IPS DF 6.9 (cell line): Measurements from ENCODE around the gene IFI30.

Experiments
- DNase-seq: peaks from one replicate; pipeline ENCODE4 v3.0.0-alpha.2; 2013; ENCODE audit warnings: low read depth, low spot score
- H3K27ac ChIP-seq: one replicate; pipeline ENCODE4 v1.5.1; 2013; ENCODE audit warnings: low read length, control low read depth
- H3K27me3 ChIP-seq: 2 replicates; pipeline ENCODE4 v1.6.1; 2013; ENCODE audit warnings: mild to moderate bottlenecking, low read length; ENCODE audit not compliant: control insufficient read depth, insufficient read depth
- H3K36me3 ChIP-seq: 2 replicates; pipeline ENCODE4 v1.6.1; 2013; ENCODE audit warnings: low read length; ENCODE audit not compliant: control insufficient read depth, insufficient read depth
- H3K4me1 ChIP-seq: 2 replicates; pipeline ENCODE4 v1.6.1; 2013; ENCODE audit warnings: low read length; ENCODE audit not compliant: control insufficient read depth, insufficient read depth
- H3K4me3 ChIP-seq: 2 replicates; pipeline ENCODE4 v1.5.1; 2013; ENCODE audit warnings: mild to moderate bottlenecking, low read length
- H3K9me3 ChIP-seq: 2 replicates; pipeline ENCODE4 v1.6.1; 2013; ENCODE audit warnings: low read length, inconsistent platforms; ENCODE audit not compliant: control insufficient read depth, insufficient read depth
- WGBS: extraction: QIAGEN DNeasy Blood & Tissue Kit; methylation state at CpG from one replicate; pipeline ENCODE4 v1.1.7; 2013; ENCODE audit warnings: mixed read lengths, missing lambda C conversion rate; ENCODE audit not compliant: insufficient read length, insufficient coverage; 5-methylcytosine and 5-hydroxymethylcytosine counted together

Gene IFI30

DNA sequence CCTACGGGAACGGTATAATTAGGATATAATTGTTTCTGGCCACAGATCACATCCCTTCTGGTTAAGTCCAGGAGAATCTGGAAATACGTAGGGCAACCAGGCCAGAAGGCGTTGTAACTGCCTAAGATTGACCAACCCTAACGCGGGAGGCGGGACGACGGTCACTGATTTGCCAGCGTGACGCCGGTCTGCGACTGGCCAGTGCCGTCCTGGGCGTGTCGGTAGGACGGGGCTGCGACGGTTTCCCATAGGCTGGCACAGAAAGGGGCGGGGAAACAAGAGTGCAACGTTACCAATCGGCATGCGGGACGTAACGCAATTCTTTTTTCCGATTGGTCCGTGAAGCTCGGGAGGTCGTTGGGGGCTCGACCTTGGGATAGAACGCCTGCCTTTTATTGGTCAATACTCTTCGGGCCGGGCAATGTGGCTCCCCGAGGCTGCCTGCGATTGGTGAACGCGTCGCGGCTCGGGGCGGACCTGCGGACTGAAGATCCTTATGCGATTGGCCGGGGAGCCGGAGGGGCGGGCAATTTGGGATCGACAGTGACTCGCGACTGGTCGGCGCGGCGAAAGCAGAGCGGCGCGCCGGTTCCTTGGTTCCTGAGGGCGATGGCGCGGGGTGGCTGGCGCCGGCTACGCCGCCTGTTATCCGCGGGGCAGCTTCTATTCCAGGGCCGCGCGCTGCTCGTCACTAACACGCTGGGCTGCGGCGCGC lies 19.2 kb downstream of the IFI30 start, which contains the start of gene MPV17L2:
TSS of gene MPV17L2 (plus strand) at position 546 of the 715 bp plus-strand sequence. CDS start at position 610, 64 bp downstream.
- Histone ChIP-seq H3K4me3 (peak within 1 kb of the TSS; percentile 75), H3K27me3 (no peaks in the 10 kb centered on the region), H3K4me1 (peaks cover 2% of the 10 kb centered on the region), H3K27ac (no peak within 1 kb of the TSS), H3K9me3 (no peaks in the 10 kb centered on the region), H3K36me3 (peaks cover 6% of the 10 kb centered on the region)
- DNase-seq, result peak; percentile 100
- WGBS, result no CpG with 5 or more reads among the region's 74 CpGs

DNA sequence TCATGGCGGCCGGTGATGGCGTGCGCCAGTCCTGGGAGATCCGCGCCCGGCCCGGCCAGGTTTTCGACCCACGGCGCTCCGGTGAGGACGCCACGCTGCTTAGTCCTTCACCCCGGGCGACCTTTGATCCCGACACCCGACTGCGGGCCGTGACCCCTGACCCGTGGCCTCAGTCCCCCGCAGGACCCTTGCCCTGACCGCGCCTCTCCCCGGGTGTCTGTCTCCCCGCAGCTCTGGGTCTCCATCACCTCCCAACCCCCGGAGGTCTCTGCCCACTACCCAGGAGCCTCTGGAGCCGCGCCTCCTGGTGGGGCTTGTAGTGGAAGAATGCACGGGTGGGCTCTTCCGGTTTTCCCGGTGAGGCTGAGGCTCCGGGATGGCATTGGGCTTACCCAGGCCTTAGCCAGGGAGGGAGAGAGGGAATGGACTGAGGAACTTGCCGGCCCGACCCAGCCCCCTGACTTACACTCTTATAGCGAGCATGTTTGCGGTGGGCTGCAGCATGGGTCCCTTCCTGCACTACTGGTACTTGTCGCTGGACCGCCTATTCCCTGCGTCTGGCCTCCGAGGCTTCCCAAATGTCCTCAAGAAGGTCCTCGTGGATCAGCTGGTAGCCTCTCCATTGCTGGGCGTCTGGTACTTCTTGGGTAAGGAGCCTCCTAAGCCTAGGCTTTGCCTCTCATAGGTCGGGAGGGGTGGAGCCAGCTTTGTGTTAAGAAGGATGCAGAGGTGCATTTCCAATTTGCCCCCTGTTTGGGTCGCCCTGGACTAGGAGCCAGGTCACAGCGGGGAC lies 20.0 kb downstream of the IFI30 start:
- Histone ChIP-seq H3K27me3 (no peaks in the 10 kb centered on the region), H3K9me3 (no peaks in the 10 kb centered on the region), H3K4me1 (peaks cover 2% of the 10 kb centered on the region), H3K36me3 (peaks cover 13% of the 10 kb centered on the region), H3K4me3 (peak overlapping the region; percentile 75), H3K27ac (no peak overlapping the region)
- WGBS, result no CpG with 5 or more reads among the region's 46 CpGs
- DNase-seq, result no peak

GRCh38 chr19:18194181-18194530 lies 20.5 kb downstream of the IFI30 start:
- Histone ChIP-seq H3K36me3 (peaks cover 16% of the 10 kb centered on the region), H3K4me3 (peak overlapping the region; percentile 75; the same call in 1 of the 2 replicates), H3K27me3 (no peaks in the 10 kb centered on the region), H3K27ac (no peak overlapping the region), H3K4me1 (peaks cover 2% of the 10 kb centered on the region), H3K9me3 (no peaks in the 10 kb centered on the region)
- no peak for DNase-seq
- WGBS, result no CpG with 5 or more reads among the region's 12 CpGs

DNA sequence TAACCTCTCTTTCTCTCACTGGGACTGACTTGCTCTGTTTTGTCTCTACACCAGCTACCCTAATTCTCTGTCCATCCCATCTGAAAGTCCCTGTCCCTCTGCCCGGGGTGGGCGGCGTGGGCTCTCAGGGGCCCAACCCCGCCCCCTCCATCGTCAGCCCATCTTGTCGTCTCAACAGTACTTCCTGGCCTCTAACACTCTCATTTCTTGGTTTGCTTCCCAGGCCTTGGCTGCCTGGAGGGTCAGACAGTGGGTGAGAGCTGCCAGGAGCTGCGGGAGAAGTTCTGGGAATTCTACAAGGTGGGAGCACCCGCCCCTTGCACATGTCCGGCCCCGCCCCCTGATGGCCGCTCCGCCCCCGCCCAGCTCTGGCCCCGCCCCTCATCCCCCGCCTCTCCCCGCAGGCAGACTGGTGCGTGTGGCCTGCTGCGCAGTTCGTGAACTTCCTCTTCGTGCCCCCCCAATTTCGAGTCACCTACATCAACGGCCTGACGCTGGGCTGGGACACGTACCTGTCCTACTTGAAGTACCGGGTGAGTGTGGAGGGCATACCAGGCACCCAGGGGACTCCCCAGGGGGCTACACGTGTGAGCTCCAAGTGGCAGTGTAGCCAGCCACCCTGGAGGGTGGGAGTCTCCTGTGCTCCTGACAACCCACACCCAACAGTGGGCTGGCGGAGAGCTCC lies 21.1 kb downstream of the IFI30 start:
- Histone ChIP-seq H3K27me3 (no peaks in the 10 kb centered on the region), H3K4me3 (peak overlapping the region; percentile 1; the same call in 1 of the 2 replicates), H3K27ac (no peak overlapping the region), H3K9me3 (no peaks in the 10 kb centered on the region), H3K4me1 (peaks cover 2% of the 10 kb centered on the region), H3K36me3 (peaks cover 16% of the 10 kb centered on the region)
- no CpG with 5 or more reads among the region's 27 CpGs for WGBS
- no peak for DNase-seq

DNA sequence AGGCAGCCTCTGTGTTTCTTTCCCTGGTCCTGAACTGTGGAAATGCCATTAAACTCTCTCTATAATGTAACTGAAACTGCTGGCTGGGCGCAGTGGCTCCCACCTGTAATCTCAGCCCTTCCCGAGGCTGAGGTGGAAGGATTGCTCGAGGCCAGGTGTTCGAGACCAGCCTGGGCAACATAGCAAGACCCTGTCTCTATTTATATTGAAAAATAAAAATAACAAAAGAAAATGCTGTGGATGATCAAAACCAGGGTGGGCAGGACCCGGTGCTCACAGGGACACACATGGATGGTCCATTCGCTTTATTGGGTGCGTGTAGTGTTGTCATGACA lies 22.9 kb downstream of the IFI30 start:
- H3K27ac ChIP-seq, result no peak overlapping the region
- WGBS, result no CpG with 5 or more reads among the region's 7 CpGs
- peaks cover 16% of the 10 kb centered on the region for H3K36me3 ChIP-seq

DNA sequence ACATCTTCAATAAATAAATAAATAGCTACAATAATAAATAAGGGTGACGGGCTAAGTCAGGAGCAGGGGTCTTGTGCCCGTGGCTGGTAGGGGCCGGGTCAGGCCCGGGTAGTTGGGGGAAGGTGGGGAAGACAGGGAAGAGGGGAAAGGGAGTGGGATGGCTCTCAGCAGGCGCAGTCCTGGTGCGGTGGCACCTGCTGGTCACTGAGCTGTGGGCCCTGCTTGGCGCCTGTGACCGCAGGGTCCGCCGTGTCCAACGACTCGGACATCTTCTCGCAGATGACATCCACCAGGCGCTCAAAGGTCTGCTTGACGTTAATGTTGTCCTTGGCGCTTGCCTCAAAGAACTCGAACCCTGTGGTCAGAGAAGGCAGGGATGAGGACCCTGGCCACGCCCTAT lies 23.7 kb downstream of the IFI30 start:
- Histone ChIP-seq H3K9me3 (no peaks in the 10 kb centered on the region), H3K27me3 (no peaks in the 10 kb centered on the region), H3K4me1 (no peaks in the 10 kb centered on the region; the same call in 1 of the 2 replicates), H3K36me3 (peaks cover 16% of the 10 kb centered on the region), H3K27ac (no peak overlapping the region), H3K4me3 (no peak overlapping the region)
- WGBS, result no CpG with 5 or more reads among the region's 18 CpGs
- no peak for DNase-seq

More for the DNA sequence above, 22.9 kb downstream of the IFI30 start:
- Histone ChIP-seq H3K9me3 (no peaks in the 10 kb centered on the region), H3K4me1 (peaks cover 2% of the 10 kb centered on the region), H3K4me3 (no peak overlapping the region), H3K27me3 (no peaks in the 10 kb centered on the region)
- DNase-seq, result no peak

DNA sequence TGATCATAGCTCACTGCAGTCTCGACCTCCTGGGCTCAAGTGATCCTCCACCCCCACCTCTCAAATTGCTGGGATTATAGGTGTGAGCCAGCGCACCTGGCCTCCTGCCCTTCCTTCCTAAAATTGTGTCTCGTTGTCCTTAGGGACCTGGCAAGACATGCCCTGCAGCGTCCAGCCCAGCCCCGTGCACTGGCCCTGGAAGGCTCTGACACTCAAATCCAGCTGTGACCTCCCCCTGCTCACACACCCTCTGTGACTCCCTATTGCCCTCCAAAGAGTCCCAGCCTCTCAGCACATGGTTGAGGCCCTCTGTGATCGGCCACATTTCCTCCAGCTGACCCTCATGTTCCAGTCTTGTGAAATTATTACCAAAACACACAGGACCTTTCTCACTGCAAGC lies 24.3 kb downstream of the IFI30 start:
- Histone ChIP-seq H3K27me3 (no peaks in the 10 kb centered on the region), H3K27ac (no peak overlapping the region), H3K4me1 (no peaks in the 10 kb centered on the region; the same call in none of the 2 replicates), H3K4me3 (no peak overlapping the region), H3K9me3 (no peaks in the 10 kb centered on the region), H3K36me3 (peaks cover 16% of the 10 kb centered on the region)
- WGBS, result no CpG with 5 or more reads among the region's 6 CpGs
- no peak for DNase-seq

GRCh38 chr19:18198374-18198773 lies 24.8 kb downstream of the IFI30 start:
- H3K4me1 ChIP-seq, result peaks cover 4% of the 10 kb centered on the region
- peaks cover 16% of the 10 kb centered on the region for H3K36me3 ChIP-seq
- H3K9me3 ChIP-seq, result no peaks in the 10 kb centered on the region
- DNase-seq, result no peak
- no CpG with 5 or more reads among the region's 6 CpGs for whole genome bisulfite sequencing
- H3K4me3 ChIP-seq, result no peak overlapping the region
- H3K27me3 ChIP-seq, result no peaks in the 10 kb centered on the region
- no peak overlapping the region for H3K27ac ChIP-seq

GRCh38 chr19:18202397-18202777 lies 28.8 kb downstream of the IFI30 start:
- no peaks in the 10 kb centered on the region for H3K9me3 ChIP-seq

DNA sequence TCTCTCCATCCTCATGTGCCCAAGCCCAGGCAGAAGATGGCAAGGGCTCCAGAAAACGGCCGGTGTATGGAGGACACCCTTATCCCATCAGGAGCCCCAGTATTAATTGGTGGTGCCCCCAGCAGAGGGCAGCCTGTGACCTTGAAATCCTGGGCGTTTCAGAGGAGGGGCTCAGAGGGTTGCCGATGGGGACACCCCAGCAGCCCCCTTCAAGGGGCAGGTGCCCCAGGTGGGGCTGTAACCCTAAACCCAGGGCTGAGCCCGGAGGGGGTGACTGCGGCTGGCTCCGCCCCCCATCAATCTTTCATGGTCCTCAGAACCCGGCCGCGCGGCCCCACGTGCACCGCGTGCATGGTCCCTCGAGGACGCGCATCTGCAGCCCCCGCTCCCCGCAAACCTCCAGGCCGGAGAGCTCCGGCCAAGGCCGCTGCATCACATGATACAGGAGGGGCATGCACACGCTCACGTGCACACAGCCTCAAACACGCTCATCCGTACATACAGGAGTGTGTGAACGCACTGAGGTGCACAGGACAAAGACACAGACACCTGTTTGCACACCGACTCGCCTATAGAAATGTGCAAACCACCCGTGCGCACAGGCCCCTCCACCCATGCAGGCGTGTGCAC lies 29.3 kb downstream of the IFI30 start:
- no peak for DNase-seq
- Histone ChIP-seq H3K27me3 (no peaks in the 10 kb centered on the region), H3K27ac (no peak overlapping the region), H3K4me3 (peak overlapping the region; percentile 61; the same call in 1 of the 2 replicates), H3K36me3 (peaks cover 9% of the 10 kb centered on the region; the same call in 1 of the 2 replicates), H3K4me1 (peaks cover 5% of the 10 kb centered on the region), H3K9me3 (no peaks in the 10 kb centered on the region)
- WGBS, result no CpG with 5 or more reads among the region's 32 CpGs

More at GRCh38 chr19:18202397-18202777, 28.8 kb downstream of the IFI30 start:
- Histone ChIP-seq H3K27ac (no peak overlapping the region), H3K36me3 (peaks cover 12% of the 10 kb centered on the region), H3K4me1 (peaks cover 5% of the 10 kb centered on the region), H3K27me3 (no peaks in the 10 kb centered on the region), H3K4me3 (no peak overlapping the region)
- WGBS, result no CpG with 5 or more reads among the region's 24 CpGs
- DNase-seq, result no peak
